Liver (tissue), 9 donors: ENCODE results near the gene B4GALT5. TPM values are rescaled to one million over a fixed set of nuclear protein-coding genes. Genes with fewer than 3 reads are reported as not detected.
A peak's percentile ranks its signal among the peaks of the same experiment; 100 is the strongest.

ENCODE experiments used
- DNase-seq: peaks from one replicate; pipeline ENCODE4 v3.0.0-alpha.2; 2017; ENCODE audit warnings: low spot score
- H3K27ac ChIP-seq, 2 donors: one replicate each; pipeline ENCODE4 v1.7.0; 2013; ENCODE audit warnings: inconsistent platforms in 2 of 2, low read length in 2 of 2, control low read depth in 1 of 2, low read depth in 1 of 2, mild to moderate bottlenecking in 1 of 2
- H3K27me3 ChIP-seq, 4 donors: one replicate each; pipeline versions ENCODE4 v1.6.1 to v1.7.0; 2013; ENCODE audit warnings: low read length in 3 of 4, inconsistent platforms in 1 of 4, mild to moderate bottlenecking in 1 of 4, moderate library complexity in 1 of 4; ENCODE audit not compliant: control insufficient read depth in 4 of 4, insufficient read depth in 4 of 4
- H3K36me3 ChIP-seq, 4 donors: one replicate each; pipeline versions ENCODE4 v1.6.1 to v1.7.0; 2013; ENCODE audit warnings: low read length in 3 of 4, mild to moderate bottlenecking in 3 of 4, low read depth in 1 of 4, moderate library complexity in 1 of 4; ENCODE audit not compliant: control insufficient read depth in 4 of 4, insufficient read depth in 3 of 4
- H3K4me1 ChIP-seq, 4 donors: one replicate each; pipeline versions ENCODE4 v1.6.1 to v1.7.0; 2013; ENCODE audit warnings: low read length in 3 of 4, mild to moderate bottlenecking in 3 of 4, moderate library complexity in 1 of 4; ENCODE audit not compliant: control insufficient read depth in 4 of 4, insufficient read depth in 4 of 4
- H3K4me3 ChIP-seq, 3 donors: one replicate each; pipeline versions ENCODE4 v1.6.1 to v1.7.0; 2013; ENCODE audit warnings: low read length in 3 of 3, control low read depth in 1 of 3, low read depth in 1 of 3, mild to moderate bottlenecking in 1 of 3
- H3K9ac ChIP-seq, 2 donors: one replicate each; pipeline ENCODE4 v1.7.0; 2013; ENCODE audit warnings: low read length in 2 of 2, mild to moderate bottlenecking in 2 of 2, moderate library complexity in 2 of 2, control low read depth in 1 of 2, low read depth in 1 of 2
- H3K9me3 ChIP-seq, 4 donors: one replicate each; pipeline versions ENCODE4 v1.6.1 to v1.7.0; 2013; ENCODE audit warnings: low read length in 3 of 4; ENCODE audit not compliant: control insufficient read depth in 4 of 4
- EGR1 ChIP-seq, 2 donors: IDR thresholded peaks; 2 replicates each; pipeline ENCODE4 v1.6.1; 2016 to 2018; ENCODE audit warnings: antibody characterized with exemption in 2 of 2, low read depth in 2 of 2
- FOXA1 ChIP-seq: IDR thresholded peaks from 2 replicates; pipeline ENCODE4 v1.6.1; 2016; ENCODE audit warnings: antibody characterized with exemption
- FOXA2 ChIP-seq: IDR thresholded peaks from 2 replicates; pipeline ENCODE4 v1.6.1; 2016; ENCODE audit warnings: antibody characterized with exemption
- GABPA ChIP-seq, 2 donors: IDR thresholded peaks in 1 of 2; conservative IDR thresholded peaks in 1 of 2; 2 replicates each; pipeline ENCODE4 v1.6.1; 2016; ENCODE audit warnings: antibody characterized with exemption in 2 of 2, mild to moderate bottlenecking in 1 of 2, moderate library complexity in 1 of 2
- HNF4A ChIP-seq, 2 donors: conservative IDR thresholded peaks; 2 replicates each; pipeline ENCODE4 v1.6.1; 2016; ENCODE audit warnings: antibody characterized with exemption in 2 of 2, mild to moderate bottlenecking in 2 of 2
- HNF4G ChIP-seq: IDR thresholded peaks from 2 replicates; pipeline ENCODE4 v1.6.1; 2016; ENCODE audit warnings: antibody characterized with exemption
- JUND ChIP-seq, 2 donors: IDR thresholded peaks; 2 replicates each; pipeline ENCODE4 v1.6.1; 2016; ENCODE audit warnings: antibody characterized with exemption in 2 of 2
- MAX ChIP-seq: IDR thresholded peaks from 2 replicates; pipeline ENCODE4 v1.6.1; 2016; ENCODE audit warnings: antibody characterized with exemption
- NR2F2 ChIP-seq: IDR thresholded peaks from 2 replicates; pipeline ENCODE4 v1.6.1; 2016; ENCODE audit warnings: antibody characterized with exemption
- RAD21 ChIP-seq, 2 donors: IDR thresholded peaks; 2 replicates each; pipeline ENCODE4 v1.6.1; 2016; ENCODE audit warnings: antibody characterized with exemption in 2 of 2, mild to moderate bottlenecking in 2 of 2
- REST ChIP-seq: IDR thresholded peaks from 2 replicates; pipeline ENCODE4 v1.6.1; 2016; ENCODE audit warnings: antibody characterized with exemption, mild to moderate bottlenecking
- RXRA ChIP-seq, 2 donors: IDR thresholded peaks; 2 replicates each; pipeline ENCODE4 v1.6.1; 2017 to 2018; ENCODE audit warnings: antibody characterized with exemption in 2 of 2, mild to moderate bottlenecking in 1 of 2
- SP1 ChIP-seq: IDR thresholded peaks from 2 replicates; pipeline ENCODE4 v1.6.1; 2018; ENCODE audit warnings: antibody characterized with exemption, mild to moderate bottlenecking
- TAF1 ChIP-seq: conservative IDR thresholded peaks from 2 replicates; pipeline ENCODE4 v1.6.1; 2016; ENCODE audit warnings: antibody characterized with exemption, mild to moderate bottlenecking
- YY1 ChIP-seq: IDR thresholded peaks from 2 replicates; pipeline ENCODE4 v1.6.1; 2016; ENCODE audit warnings: antibody characterized with exemption, mild to moderate bottlenecking
- WGBS: extraction: QIAGEN DNeasy Blood & Tissue Kit; methylation state at CpG from one replicate; pipeline ENCODE4 v1.1.7; 2013; 5-methylcytosine and 5-hydroxymethylcytosine counted together
- polyA plus RNA-seq, 2 donors: library from polyadenylated mRNA; stranded (reverse) in 1 of 2; unstranded in 1 of 2; fragments of 200-250 nt in 1 of 2; fragments of >200 nt in 1 of 2; fragmentation: Nextera tagmentation in 1 of 2; extraction: Ambion mirVana in 1 of 2; gene quantifications; one replicate each; pipeline versions ENCODE4 v1.2.1 to v1.2.3, GENCODE V29; 2013 to 2015
- total RNA-seq, 2 donors: library from RNA; depleted of rRNA; stranded (reverse); fragments of >200 nt; gene quantifications; one replicate each; pipeline ENCODE4 v1.2.3, GENCODE V29; 2014
- TF ChIP-seq, protein P1 (sequence below): IDR thresholded peaks from 2 replicates; pipeline ENCODE4 v1.6.1; 2016; ENCODE audit warnings: antibody characterized with exemption
- TF ChIP-seq, protein P2 (sequence below): IDR thresholded peaks from 2 replicates; pipeline ENCODE4 v1.6.1; 2016; ENCODE audit warnings: antibody characterized with exemption
- TF ChIP-seq, protein P3 (sequence below): fragments of 150-350 bp; IDR thresholded peaks from 2 replicates; pipeline ENCODE4 v1.5.1; 2017; ENCODE audit warnings: improper control_type of control experiment, low read depth, low read length; ENCODE audit not compliant: missing input control
- donor health status: healthy.
- donor health status: healthy.
- donor health status: healthy.
- donor health status: healthy.
- donor health status: healthy.

B4GALT5 gene
- total and polyA plus RNA-seq, 4 donors, result 2.0 to 28.2 (median 14.4) TPM

- Histone ChIP-seq H3K9me3 (no peaks in the 10 kb centered on the region), H3K4me3 (no peak overlapping the region), H3K36me3 (peaks cover 0 to 1% (median 0%) of the 10 kb centered on the region in 4 donors), H3K9ac (peak overlapping the region in 1 of 2 donors; percentile 62), H3K4me1 (peaks cover 21 to 72% (median 53%) of the 10 kb centered on the region in 4 donors), H3K27ac (peak overlapping the region; percentile 90), H3K27me3 (no peaks in the 10 kb centered on the region)
- WGBS, result 16% methylated on average over 9 of the region's 9 CpGs
- DNase-seq, result no peak
- TF ChIP-seq GABPA (IDR thresholded peaks at IDR 0.05 in 1 of 2, conservative IDR thresholded peaks at IDR 0.05 in 1 of 2), result peak in 1 of 2 donors; percentile 28
- peak; percentile 73 for TF ChIP-seq SP1
- TF ChIP-seq, protein P1, sequence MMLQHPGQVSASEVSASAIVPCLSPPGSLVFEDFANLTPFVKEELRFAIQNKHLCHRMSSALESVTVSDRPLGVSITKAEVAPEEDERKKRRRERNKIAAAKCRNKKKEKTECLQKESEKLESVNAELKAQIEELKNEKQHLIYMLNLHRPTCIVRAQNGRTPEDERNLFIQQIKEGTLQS, result peak; percentile 94
- TF ChIP-seq RAD21 (IDR thresholded peaks at IDR 0.05), result peak; percentile 24 to 33
- TF ChIP-seq, protein P2, sequence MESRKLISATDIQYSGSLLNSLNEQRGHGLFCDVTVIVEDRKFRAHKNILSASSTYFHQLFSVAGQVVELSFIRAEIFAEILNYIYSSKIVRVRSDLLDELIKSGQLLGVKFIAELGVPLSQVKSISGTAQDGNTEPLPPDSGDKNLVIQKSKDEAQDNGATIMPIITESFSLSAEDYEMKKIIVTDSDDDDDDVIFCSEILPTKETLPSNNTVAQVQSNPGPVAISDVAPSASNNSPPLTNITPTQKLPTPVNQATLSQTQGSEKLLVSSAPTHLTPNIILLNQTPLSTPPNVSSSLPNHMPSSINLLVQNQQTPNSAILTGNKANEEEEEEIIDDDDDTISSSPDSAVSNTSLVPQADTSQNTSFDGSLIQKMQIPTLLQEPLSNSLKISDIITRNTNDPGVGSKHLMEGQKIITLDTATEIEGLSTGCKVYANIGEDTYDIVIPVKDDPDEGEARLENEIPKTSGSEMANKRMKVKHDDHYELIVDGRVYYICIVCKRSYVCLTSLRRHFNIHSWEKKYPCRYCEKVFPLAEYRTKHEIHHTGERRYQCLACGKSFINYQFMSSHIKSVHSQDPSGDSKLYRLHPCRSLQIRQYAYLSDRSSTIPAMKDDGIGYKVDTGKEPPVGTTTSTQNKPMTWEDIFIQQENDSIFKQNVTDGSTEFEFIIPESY, result peak; percentile 12
- no peak for TF ChIP-seq REST
- TF ChIP-seq FOXA1, result peak; percentile 27
- TF ChIP-seq, protein P3, sequence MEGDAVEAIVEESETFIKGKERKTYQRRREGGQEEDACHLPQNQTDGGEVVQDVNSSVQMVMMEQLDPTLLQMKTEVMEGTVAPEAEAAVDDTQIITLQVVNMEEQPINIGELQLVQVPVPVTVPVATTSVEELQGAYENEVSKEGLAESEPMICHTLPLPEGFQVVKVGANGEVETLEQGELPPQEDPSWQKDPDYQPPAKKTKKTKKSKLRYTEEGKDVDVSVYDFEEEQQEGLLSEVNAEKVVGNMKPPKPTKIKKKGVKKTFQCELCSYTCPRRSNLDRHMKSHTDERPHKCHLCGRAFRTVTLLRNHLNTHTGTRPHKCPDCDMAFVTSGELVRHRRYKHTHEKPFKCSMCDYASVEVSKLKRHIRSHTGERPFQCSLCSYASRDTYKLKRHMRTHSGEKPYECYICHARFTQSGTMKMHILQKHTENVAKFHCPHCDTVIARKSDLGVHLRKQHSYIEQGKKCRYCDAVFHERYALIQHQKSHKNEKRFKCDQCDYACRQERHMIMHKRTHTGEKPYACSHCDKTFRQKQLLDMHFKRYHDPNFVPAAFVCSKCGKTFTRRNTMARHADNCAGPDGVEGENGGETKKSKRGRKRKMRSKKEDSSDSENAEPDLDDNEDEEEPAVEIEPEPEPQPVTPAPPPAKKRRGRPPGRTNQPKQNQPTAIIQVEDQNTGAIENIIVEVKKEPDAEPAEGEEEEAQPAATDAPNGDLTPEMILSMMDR, result no peak
- TF ChIP-seq TAF1, result no peak
- TF ChIP-seq NR2F2, result peak; percentile 66
- peak; percentile 65 to 73 for TF ChIP-seq RXRA (IDR thresholded peaks at IDR 0.05)
- peak; percentile 32 for TF ChIP-seq HNF4G
- peak in 1 of 2 donors; percentile 67 for TF ChIP-seq EGR1 (IDR thresholded peaks at IDR 0.05; ENCODE audit: low read depth in 2 of 2)
- TF ChIP-seq JUND (IDR thresholded peaks at IDR 0.05), result peak; percentile 98
- no peak for TF ChIP-seq YY1
- TF ChIP-seq MAX, result peak; percentile 45
- no peak for TF ChIP-seq FOXA2
- peak; percentile 72 to 84 for TF ChIP-seq HNF4A (conservative IDR thresholded peaks at IDR 0.05)
Observed at GRCh38 chr20:49690899-49691620, 22.6 kb downstream of the B4GALT5 start.
